Spleen (tissue), 11 donors: ENCODE data around the gene FAM234B. TPM values are rescaled to one million over a fixed set of nuclear protein-coding genes. Genes with fewer than 3 reads are reported as not detected.

Source experiments
- DNase-seq: peaks from one replicate; pipeline ENCODE4 v3.0.0-alpha.2; 2020
- H3K27ac ChIP-seq, 8 donors: fragments of 200-600 bp; sonication (generic) in 7 of 8; 1 replicate in 4 of 8; 2 replicates in 4 of 8; pipeline versions ENCODE4 v1.5.0 to v1.8.0; 2016 to 2021; ENCODE audit warnings: inconsistent platforms in 4 of 8, mild to moderate bottlenecking in 4 of 8, moderate library complexity in 1 of 8
- H3K27me3 ChIP-seq, 7 donors: fragments of 200-600 bp; sonication (generic) in 6 of 7; replicated peaks in 1 of 7; 1 replicate in 4 of 7; 2 replicates in 3 of 7; pipeline versions ENCODE4 v1.5.0 to v1.8.0; 2016 to 2021; ENCODE audit warnings: inconsistent platforms in 3 of 7, mild to moderate bottlenecking in 1 of 7
- H3K36me3 ChIP-seq, 6 donors: fragments of 200-600 bp; sonication (generic) in 5 of 6; 1 replicate in 4 of 6; 2 replicates in 2 of 6; pipeline versions ENCODE4 v1.5.0 to v1.8.0; 2016 to 2021; ENCODE audit warnings: inconsistent platforms in 2 of 6
- H3K4me1 ChIP-seq, 6 donors: fragments of 200-600 bp; sonication (generic) in 5 of 6; 1 replicate in 3 of 6; 2 replicates in 3 of 6; pipeline versions ENCODE4 v1.5.0 to v1.8.0; 2016 to 2021; ENCODE audit warnings: inconsistent platforms in 3 of 6
- H3K4me3 ChIP-seq, 8 donors: fragments of 200-600 bp; sonication (generic) in 7 of 8; 1 replicate in 4 of 8; 2 replicates in 4 of 8; pipeline versions ENCODE4 v1.5.0 to v1.8.0; 2016 to 2021; ENCODE audit warnings: inconsistent platforms in 4 of 8, mild to moderate bottlenecking in 4 of 8, moderate library complexity in 2 of 8
- H3K9me3 ChIP-seq, 8 donors: fragments of 200-600 bp; sonication (generic) in 7 of 8; 1 replicate in 4 of 8; 2 replicates in 4 of 8; pipeline versions ENCODE4 v1.5.0 to v1.8.0; 2016 to 2021; ENCODE audit warnings: inconsistent platforms in 4 of 8
- POLR2A ChIP-seq, 3 donors: fragments of 450-650 bp; IDR thresholded peaks; one replicate each; pipeline ENCODE4 v1.5.1; 2017; ENCODE audit warnings: antibody characterized with exemption in 3 of 3, mild to moderate bottlenecking in 1 of 3
- POLR2AphosphoS5 ChIP-seq, 3 donors: sonication (generic); formaldehyde crosslinking; IDR thresholded peaks; one replicate each; pipeline ENCODE4 v1.5.1; 2017; ENCODE audit warnings: antibody characterized with exemption in 3 of 3
- WGBS, 5 donors: extraction: QIAGEN DNeasy Blood & Tissue Kit in 3 of 5; methylation state at CpG; one replicate each; pipeline versions ENCODE4 v1.1.5 to v1.1.7; 2013 to 2018; 5-methylcytosine and 5-hydroxymethylcytosine counted together
- intact Hi-C: fragments of 100-400 bp; cut with DNase I; formaldehyde crosslinking; loops from one replicate; pipeline ENCODE4 v1.15.0; 2023; ENCODE audit warnings: low total_unique reads
- polyA plus RNA-seq, 3 donors: library from polyadenylated mRNA; stranded (reverse); fragments of 200-250 nt; gene quantifications; one replicate each; pipeline ENCODE4 v1.2.1, GENCODE V29; 2013
- total RNA-seq, 7 donors: library from RNA; depleted of rRNA in 3 of 7; stranded (reverse); fragments of >200 nt in 3 of 7; fragmentation: NEBNext Ultra II Directional in 4 of 7; extraction: Animal tissue kit (Norgen Biotek cat#: 25700) in 4 of 7; gene quantifications; one replicate each; pipeline versions ENCODE4 v1.1.0 to v1.2.1, GENCODE V29; 2016 to 2021
- TF ChIP-seq, protein P1 (sequence below), 11 experiments: fragments of 200-600 bp in 7 of 11; fragments of 450-650 bp in 4 of 11; sonication (generic) in 4 of 11; IDR thresholded peaks in 8 of 11; conservative IDR thresholded peaks in 3 of 11; 1 replicate in 7 of 11; 2 replicates in 4 of 11; pipeline versions ENCODE4 v1.4.0 to v1.8.0; 2016 to 2021; ENCODE audit warnings: antibody characterized with exemption in 11 of 11, inconsistent platforms in 4 of 11, mild to moderate bottlenecking in 1 of 11
- donor health status: healthy with polysubstance abuse.
- donor health status: DM: no; HTN: no; CAD: no; lungs with moderate emphysema.
- donor health status: DM: no; HTN: no; CAD: no.
- donor health status: Bipolar disorder and iron deficiency.
- donor health status: healthy.
- donor health status: DM: no; HTN: no; CAD: no.
- donor health status: DM: yes; HTN: yes; CAD: no.

Gene FAM234B
- total and polyA plus RNA-seq, 10 donors: 0.59 to 8.2 (median 6.2) TPM

DNA sequence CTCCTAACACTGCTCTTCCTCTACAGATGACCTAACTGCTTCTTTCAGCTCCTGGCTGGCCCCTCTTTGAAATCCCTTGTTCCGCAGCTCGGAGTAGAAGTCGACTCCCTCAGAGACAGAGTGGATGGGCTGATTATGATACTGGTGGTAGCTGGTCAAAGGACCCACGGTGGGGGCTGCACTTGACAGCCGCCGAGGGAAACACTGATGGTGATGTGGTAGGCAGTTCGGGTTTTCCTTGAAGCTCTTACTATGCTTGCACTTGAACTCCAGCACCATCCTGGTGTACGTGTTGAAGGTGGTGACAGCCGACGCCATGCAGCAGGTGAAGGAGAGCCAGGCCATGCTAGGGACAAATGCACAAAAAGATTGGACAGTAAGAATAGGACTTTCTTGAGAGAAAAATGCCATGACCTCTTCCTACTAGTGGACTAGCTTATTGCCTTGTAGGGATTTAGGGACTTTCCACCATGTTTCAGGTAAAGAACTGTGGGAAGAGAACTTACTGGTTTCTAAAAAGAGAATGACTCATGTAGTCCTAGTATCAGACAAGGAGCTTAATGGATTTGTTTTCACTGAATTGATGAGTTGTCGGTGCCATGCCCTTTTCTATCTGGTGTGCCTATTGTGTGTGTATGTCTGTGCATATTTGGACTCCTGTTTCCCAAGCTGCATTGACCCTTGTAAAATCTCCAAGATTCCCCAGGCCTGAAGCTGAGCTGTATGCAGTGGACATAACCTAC lies 40.9 kb downstream of the FAM234B start:
- Histone ChIP-seq H3K27me3 (no peaks in the 10 kb centered on the region), H3K27ac (no peak overlapping the region), H3K9me3 (no peaks in the 10 kb centered on the region), H3K4me3 (no peak overlapping the region), H3K4me1 (peaks cover 0 to under 1% (median 0%) of the 10 kb centered on the region in 6 donors), H3K36me3 (peaks cover 0 to 41% (median 5%) of the 10 kb centered on the region in 6 donors)
- 90 to 100% (median 96%) methylated on average over 11 of the region's 11 CpGs for WGBS, 5 donors
- no peak for DNase-seq
- intact Hi-C loops: no loop called here
- TF ChIP-seq, protein P1, sequence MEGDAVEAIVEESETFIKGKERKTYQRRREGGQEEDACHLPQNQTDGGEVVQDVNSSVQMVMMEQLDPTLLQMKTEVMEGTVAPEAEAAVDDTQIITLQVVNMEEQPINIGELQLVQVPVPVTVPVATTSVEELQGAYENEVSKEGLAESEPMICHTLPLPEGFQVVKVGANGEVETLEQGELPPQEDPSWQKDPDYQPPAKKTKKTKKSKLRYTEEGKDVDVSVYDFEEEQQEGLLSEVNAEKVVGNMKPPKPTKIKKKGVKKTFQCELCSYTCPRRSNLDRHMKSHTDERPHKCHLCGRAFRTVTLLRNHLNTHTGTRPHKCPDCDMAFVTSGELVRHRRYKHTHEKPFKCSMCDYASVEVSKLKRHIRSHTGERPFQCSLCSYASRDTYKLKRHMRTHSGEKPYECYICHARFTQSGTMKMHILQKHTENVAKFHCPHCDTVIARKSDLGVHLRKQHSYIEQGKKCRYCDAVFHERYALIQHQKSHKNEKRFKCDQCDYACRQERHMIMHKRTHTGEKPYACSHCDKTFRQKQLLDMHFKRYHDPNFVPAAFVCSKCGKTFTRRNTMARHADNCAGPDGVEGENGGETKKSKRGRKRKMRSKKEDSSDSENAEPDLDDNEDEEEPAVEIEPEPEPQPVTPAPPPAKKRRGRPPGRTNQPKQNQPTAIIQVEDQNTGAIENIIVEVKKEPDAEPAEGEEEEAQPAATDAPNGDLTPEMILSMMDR (IDR thresholded peaks at IDR 0.05 in 8 of 11, conservative IDR thresholded peaks at IDR 0.05 in 3 of 11): no peak
- no peak for TF ChIP-seq POLR2A (IDR thresholded peaks at IDR 0.05)
- TF ChIP-seq POLR2AphosphoS5 (IDR thresholded peaks at IDR 0.05): no peak

DNA sequence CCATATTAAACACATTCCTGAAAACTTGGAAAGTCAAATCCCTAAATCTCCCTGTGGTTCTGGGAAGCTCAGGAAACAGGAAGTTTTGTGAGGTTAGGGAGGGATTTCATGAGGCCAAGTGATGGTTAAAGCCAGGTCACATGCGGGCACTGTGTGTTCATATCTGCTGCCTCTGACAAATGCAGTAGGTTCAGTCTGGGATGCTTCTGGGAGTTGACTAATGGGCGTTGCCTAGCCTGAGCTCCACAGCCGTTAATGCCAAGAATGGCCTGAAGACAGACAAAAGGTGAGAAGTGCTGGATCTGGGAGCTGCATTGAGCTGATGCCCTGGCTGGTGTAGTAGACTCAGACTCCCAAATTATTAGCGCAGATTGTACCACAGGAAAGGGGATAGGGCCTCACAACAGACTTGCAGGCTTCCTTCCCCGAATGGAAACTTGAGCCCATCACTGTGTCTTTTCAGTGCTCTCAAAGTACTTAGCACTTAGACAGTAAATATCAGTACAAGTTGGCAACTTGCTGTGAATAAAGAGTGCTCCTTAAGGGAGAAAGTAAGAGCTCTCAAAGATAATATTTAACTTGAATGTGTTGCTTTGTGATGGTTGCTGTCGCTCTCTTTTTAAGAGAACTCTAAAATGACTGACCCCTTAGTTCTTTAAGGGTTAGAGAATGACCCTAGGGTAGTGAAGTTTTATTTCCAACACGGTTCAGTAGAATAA lies 41.9 kb downstream of the FAM234B start:
- H3K4me3 ChIP-seq: no peak overlapping the region
- H3K27me3 ChIP-seq: no peaks in the 10 kb centered on the region
- H3K27ac ChIP-seq: no peak overlapping the region
- DNase-seq: no peak
- H3K36me3 ChIP-seq: peaks cover 0 to 30% (median 0%) of the 10 kb centered on the region in 6 donors
- 76 to 81% (median 79%) methylated on average over 7 of the region's 7 CpGs for WGBS, 5 donors
- intact Hi-C loops: no loop called here
- H3K4me1 ChIP-seq: peaks cover 0 to 4% (median 0%) of the 10 kb centered on the region in 6 donors
- no peaks in the 10 kb centered on the region for H3K9me3 ChIP-seq
- TF ChIP-seq, protein P1 (IDR thresholded peaks at IDR 0.05 in 8 of 11, conservative IDR thresholded peaks at IDR 0.05 in 3 of 11): no peak

DNA sequence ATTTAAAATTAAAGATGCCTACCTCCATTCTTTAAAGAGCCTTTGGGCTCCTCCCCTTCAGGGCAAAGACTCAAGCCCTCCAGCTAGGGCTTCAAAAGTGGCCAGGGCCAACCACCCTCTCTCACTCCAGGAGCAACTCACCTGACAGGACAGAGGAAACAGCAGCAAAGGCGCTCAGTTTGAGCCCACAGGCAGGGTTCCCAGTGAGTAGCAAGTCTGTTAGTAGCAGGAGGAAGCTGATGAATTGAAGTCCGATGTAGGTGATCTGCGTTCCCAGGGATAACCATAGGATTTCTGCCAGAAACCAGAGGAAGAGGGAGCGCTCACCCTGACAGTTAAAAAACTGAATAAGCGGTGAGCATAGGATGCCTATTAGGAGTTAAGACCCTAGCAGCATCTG lies 43.6 kb downstream of the FAM234B start:
- peaks cover 0 to 4% (median 0%) of the 10 kb centered on the region in 6 donors for H3K4me1 ChIP-seq
- 87 to 94% (median 92%) methylated on average over 5 of the region's 5 CpGs for WGBS, 5 donors
- intact Hi-C loops: no loop called here
- no peaks in the 10 kb centered on the region for H3K9me3 ChIP-seq
- H3K27me3 ChIP-seq: no peaks in the 10 kb centered on the region
- no peak for TF ChIP-seq POLR2AphosphoS5 (IDR thresholded peaks at IDR 0.05)
- TF ChIP-seq, protein P1 (IDR thresholded peaks at IDR 0.05 in 8 of 11, conservative IDR thresholded peaks at IDR 0.05 in 3 of 11): no peak
- TF ChIP-seq POLR2A (IDR thresholded peaks at IDR 0.05): no peak
- H3K4me3 ChIP-seq: no peak overlapping the region
- no peak overlapping the region for H3K27ac ChIP-seq
- no peak for DNase-seq
- H3K36me3 ChIP-seq: peaks cover 0 to 15% (median 0%) of the 10 kb centered on the region in 6 donors

DNA sequence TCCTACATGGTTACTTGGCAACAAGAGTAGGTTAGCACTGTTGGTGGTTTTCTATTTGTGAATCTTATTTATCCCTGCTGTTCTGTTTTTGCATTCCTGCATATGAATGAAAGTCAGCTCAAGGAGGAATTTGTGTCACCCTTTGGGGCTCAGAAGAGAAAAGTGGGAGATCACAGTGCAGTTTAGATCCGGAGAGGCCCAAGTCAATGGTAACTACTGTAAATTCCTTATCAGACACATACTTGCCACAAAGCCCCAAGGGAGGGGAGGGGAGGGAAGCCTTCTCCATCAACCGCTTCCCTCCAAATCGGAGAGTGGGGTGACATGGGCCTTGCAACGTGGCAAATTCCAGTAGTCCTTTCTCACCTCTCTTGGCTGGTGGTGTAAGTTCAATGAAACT lies 44.3 kb downstream of the FAM234B start:
- 81 to 92% (median 87%) methylated on average over 4 of the region's 4 CpGs for WGBS, 5 donors
- H3K4me3 ChIP-seq: no peak overlapping the region
- TF ChIP-seq POLR2AphosphoS5 (IDR thresholded peaks at IDR 0.05) (no peak), POLR2A (IDR thresholded peaks at IDR 0.05) (no peak)
- TF ChIP-seq, protein P1 (IDR thresholded peaks at IDR 0.05 in 8 of 11, conservative IDR thresholded peaks at IDR 0.05 in 3 of 11): no peak
- no peaks in the 10 kb centered on the region for H3K27me3 ChIP-seq
- H3K36me3 ChIP-seq: peaks cover 0 to 9% (median 0%) of the 10 kb centered on the region in 6 donors
- peaks cover 0 to 4% (median 0%) of the 10 kb centered on the region in 6 donors for H3K4me1 ChIP-seq
- H3K9me3 ChIP-seq: no peaks in the 10 kb centered on the region
- intact Hi-C loops: no loop called here
- no peak for DNase-seq
- no peak overlapping the region for H3K27ac ChIP-seq
